NB4 (cell line): ENCODE results near the gene WDR75.

ENCODE experiments used
- DNase-seq: peaks from one replicate; pipeline ENCODE4 v3.0.0; 2010; ENCODE audit warnings: low read depth
- H3K4me3 ChIP-seq: one replicate; pipeline ENCODE4 v1.5.1; 2011; ENCODE audit warnings: mild to moderate bottlenecking, low read depth, low read length, moderate library complexity
- CTCF ChIP-seq: IDR thresholded peaks from one replicate; pipeline ENCODE4 v1.5.1; 2012; ENCODE audit warnings: low read depth, low read length
- MAX ChIP-seq: IDR thresholded peaks from 2 replicates; pipeline ENCODE4 v1.6.1; 2011; ENCODE audit warnings: low read depth, low read length
- MYC ChIP-seq: IDR thresholded peaks from 2 replicates; pipeline ENCODE4 v1.6.1; 2011; ENCODE audit warnings: low read depth, low read length
- POLR2A ChIP-seq: IDR thresholded peaks from 2 replicates; pipeline ENCODE4 v1.6.1; 2011; ENCODE audit warnings: mild to moderate bottlenecking; ENCODE audit not compliant: insufficient read length; ENCODE audit errors: extremely low read depth

WDR75 gene

DNA sequence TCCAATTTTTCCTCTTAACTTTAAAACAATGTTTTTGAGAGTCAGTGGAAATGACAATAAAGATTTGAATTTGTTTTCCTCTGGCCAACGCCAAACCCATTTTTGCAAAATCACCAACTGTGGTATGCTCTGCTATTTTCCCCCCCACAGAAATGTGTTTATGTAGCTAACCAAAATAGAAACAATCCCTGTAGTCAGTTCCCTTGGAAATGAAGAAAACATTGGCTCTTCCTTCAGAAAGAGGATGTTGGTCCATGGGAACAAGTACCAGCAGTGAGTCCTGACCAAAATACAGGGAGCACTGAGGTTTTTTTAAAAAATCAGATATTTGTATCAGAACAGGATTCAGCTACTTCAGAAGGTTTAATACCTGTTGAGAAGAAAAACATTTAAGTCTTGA lies 74.0 kb downstream of the WDR75 start:
- DNase-seq, result no peak
- H3K4me3 ChIP-seq, result no peak overlapping the region
- no peak for TF ChIP-seq MAX
- no peak for TF ChIP-seq MYC
- TF ChIP-seq CTCF, result no peak
- no peak for TF ChIP-seq POLR2A

GRCh38 chr2:189516546-189516945 lies 75.3 kb downstream of the WDR75 start:
- DNase-seq, result peak; percentile 52
- TF ChIP-seq MAX (peak; percentile 57), MYC (peak; percentile 37), CTCF (no peak)
- no peak overlapping the region for H3K4me3 ChIP-seq

DNA sequence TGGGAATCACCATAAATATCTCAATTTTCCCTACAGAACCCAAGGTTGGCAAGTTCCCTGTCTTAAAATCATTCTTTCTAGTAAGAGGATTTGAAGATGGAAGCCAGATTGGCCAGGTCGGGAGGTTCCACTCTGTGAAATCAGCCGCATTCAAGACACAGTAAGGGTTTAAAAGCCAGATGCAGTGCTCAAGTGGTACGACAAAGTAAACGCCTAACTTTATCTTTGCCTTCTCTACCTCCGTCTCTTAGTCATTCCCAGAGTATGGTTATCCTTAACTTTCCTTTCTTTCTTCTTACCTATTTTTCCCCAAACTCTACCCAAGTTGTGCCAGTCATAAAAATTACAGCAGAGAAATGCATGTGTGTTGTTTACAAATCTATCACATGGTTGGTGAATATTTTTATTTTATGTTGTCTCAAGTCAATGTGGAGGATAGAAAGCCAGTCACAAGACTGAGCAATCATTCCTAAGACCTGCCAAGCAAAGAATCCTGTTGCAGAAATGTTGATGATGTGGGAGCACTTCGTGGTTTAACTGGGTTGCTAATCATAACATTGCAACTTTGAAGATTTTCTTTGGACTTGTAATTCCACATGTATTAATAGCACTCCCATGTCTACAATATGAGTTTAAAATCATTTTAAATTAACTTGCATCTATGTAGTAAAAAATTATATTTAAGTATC lies 76.7 kb downstream of the WDR75 start:
- TF ChIP-seq POLR2A, result no peak
- no peak for TF ChIP-seq CTCF
- no peak for TF ChIP-seq MYC
- no peak for TF ChIP-seq MAX
- no peak overlapping the region for H3K4me3 ChIP-seq
- no peak for DNase-seq

- TF ChIP-seq POLR2A, result no peak
- TF ChIP-seq MYC, result no peak
- no peak for TF ChIP-seq CTCF
- TF ChIP-seq MAX, result no peak
- H3K4me3 ChIP-seq, result no peak overlapping the region
- DNase-seq, result no peak
These were observed 78.5 kb downstream of the WDR75 start for GRCh38 chr2:189519631-189520387.

DNA sequence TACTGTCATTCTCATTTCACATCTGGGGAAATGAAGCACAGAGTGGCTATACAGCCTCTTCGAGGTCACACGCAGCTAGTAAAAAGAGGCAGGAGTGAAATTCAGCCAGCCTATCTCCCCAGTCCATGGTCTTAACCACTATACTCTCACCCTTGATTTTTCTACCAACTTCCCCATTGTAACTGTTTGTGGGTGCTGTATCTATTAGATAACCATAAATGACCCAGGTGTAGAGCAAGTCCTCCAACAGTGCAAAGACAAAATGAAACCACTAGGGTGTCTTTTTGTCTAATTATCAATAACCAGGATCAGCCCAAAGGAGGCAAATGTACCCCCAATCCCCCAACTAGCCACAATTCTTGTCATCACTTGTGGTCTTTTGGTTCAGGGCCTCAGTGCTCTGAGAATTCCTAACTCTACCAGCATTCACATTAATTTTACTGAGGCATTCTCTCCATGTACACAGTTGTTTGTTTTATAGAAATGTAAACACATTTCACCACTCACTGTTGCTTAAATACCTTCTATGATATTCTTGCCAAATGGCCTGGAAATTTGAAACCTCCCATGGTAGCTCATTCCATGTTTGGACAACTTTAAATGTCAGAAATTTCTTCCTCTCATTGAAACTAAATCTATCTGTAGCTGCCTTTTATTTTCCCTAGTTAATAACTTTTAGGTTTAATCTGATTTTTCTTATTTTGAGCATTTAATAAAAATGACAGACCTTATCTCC lies 80.6 kb downstream of the WDR75 start:
- peak; percentile 39 for DNase-seq
- H3K4me3 ChIP-seq, result no peak overlapping the region
- TF ChIP-seq MYC, result no peak
- no peak for TF ChIP-seq POLR2A
- TF ChIP-seq MAX, result no peak
- no peak for TF ChIP-seq CTCF
